Stimulated activated memory B cell treated with anti-CD40 and anti-IgM and Interleukin-4, amounts not matched to agents 10 μg/mL and 1 μg/mL and 100 μg/mL, for 72 hours (primary cell): ENCODE data around the gene RASL12.
"Not testable (repeated sequence)": the region's sequence is repeated elsewhere in the genome, so short reads cannot be mapped to it uniquely, and the experiment has no call there.

ENCODE experiments used
- ATAC-seq: fragments of 150-1000 bp; cut with Tn5 transposase; 2 replicates; pipeline ENCODE4 v1.10.0; 2021
- H3K27ac Mint-ChIP-seq: one replicate; pipeline ENCODE4 v1.8.0; 2022; ENCODE audit warnings: mild to moderate bottlenecking, mixed read lengths
- H3K27me3 Mint-ChIP-seq: one replicate; pipeline ENCODE4 v1.8.0; 2022; ENCODE audit warnings: mixed read lengths
- H3K36me3 Mint-ChIP-seq: one replicate; pipeline ENCODE4 v1.8.0; 2022; ENCODE audit warnings: mixed read lengths
- H3K4me1 Mint-ChIP-seq: one replicate; pipeline ENCODE4 v1.8.0; 2022; ENCODE audit warnings: mixed read lengths
- H3K4me3 Mint-ChIP-seq: one replicate; pipeline ENCODE4 v1.8.0; 2022; ENCODE audit warnings: mild to moderate bottlenecking, moderate library complexity, mixed read lengths
- H3K9me3 Mint-ChIP-seq: one replicate; pipeline ENCODE4 v1.8.0; 2022; ENCODE audit warnings: mixed read lengths

Gene RASL12, protein sequence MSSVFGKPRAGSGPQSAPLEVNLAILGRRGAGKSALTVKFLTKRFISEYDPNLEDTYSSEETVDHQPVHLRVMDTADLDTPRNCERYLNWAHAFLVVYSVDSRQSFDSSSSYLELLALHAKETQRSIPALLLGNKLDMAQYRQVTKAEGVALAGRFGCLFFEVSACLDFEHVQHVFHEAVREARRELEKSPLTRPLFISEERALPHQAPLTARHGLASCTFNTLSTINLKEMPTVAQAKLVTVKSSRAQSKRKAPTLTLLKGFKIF

DNA sequence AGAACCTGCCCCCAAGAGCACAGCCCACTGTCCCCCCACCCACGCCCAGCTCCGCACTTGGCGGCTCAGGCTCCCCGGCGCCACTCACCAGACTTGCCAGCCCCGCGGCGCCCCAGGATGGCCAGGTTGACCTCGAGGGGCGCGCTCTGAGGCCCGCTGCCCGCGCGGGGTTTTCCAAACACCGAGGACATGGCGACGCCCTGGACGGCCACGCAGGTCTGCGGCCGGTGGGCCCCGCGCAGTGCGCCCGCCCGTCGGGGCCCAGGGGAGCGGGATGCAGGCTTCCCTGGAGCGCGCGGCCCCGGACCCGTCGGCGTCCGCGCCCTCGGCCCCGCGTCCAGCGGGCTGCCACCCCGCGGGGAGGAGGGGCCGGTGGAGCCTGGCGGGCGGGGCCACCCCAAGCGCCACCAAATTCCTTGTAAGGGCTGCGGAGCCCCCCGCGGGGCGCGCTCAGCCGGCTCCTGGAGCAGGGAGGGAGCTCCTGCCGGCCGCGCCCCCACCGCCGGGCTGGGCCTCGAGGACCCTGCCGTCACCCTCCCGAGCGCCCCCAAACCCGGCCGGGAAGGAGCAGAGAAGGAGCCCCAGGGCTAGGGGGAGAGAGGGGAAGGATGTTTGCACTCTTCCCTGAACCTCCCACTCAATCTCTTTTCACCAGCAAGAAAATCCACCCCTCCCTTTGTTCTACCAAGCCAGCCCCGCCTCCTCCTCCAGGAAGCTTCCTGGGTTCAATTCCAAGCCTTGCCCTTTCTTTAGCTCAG lies at the start of gene RASL12:
TSS of gene RASL12 (minus strand) at position 347 of the 758 bp plus-strand sequence. CDS start at position 191, 156 bp downstream.
- Mint-ChIP-seq H3K27ac (no peak within 1 kb of the TSS), H3K4me3 (peak within 1 kb of the TSS; percentile 27), H3K27me3 (peaks cover 44% of the 10 kb centered on the region), H3K9me3 (no peaks in the 10 kb centered on the region), H3K4me1 (peaks cover 7% of the 10 kb centered on the region), H3K36me3 (no peaks in the 10 kb centered on the region)
- ATAC-seq: peak; percentile 53

DNA sequence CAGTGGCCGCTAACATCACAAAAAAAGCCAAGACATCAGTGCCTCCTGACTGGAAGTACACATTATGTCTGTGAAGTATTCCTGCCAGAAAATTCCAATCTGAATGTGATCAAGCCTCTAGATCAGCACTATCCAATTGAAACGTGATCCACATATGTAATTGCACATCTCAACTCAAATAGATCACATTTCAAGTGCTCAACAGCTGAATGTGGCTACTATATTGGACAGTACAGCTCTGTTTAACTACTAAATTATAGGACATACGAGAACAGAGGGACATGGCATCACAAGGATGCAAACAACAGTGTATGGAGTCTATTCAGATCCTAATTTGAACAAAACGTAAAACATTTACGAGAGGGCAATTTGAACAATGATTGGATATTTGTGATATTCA lies 47.8 kb upstream of the RASL12 start:
- Mint-ChIP-seq H3K4me1 (no peaks in the 10 kb centered on the region), H3K27me3 (no peaks in the 10 kb centered on the region), H3K9me3 (no peaks in the 10 kb centered on the region), H3K4me3 (no peak overlapping the region), H3K27ac (no peak overlapping the region), H3K36me3 (peaks cover 45% of the 10 kb centered on the region)
- no peak for ATAC-seq

DNA sequence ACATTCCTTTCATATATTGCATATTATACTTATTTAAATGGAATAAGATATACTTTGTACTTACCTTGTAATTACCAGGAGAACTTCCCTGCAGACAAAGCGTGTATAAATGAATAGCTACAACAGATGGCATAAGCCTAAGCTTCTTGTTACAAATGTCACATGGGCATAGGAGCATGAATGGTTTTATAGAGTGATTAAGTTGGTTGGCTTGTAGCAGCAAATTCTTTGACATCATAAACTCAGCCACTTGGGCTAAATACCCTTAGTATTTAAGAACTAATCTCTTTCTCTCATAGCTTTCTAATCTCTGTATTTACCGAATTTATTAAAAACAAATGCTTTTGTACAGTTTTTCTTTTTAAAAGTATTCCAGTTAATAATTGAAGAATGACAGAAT lies 47.3 kb upstream of the RASL12 start, which contains the start of gene UBAP1L:
TSS of gene UBAP1L (minus strand) at position 115 of the 400 bp plus-strand sequence. CDS start 8,985 bp downstream, outside the sequence.
- H3K27me3 Mint-ChIP-seq: no peaks in the 10 kb centered on the region
- H3K27ac Mint-ChIP-seq: no peak within 1 kb of the TSS
- H3K36me3 Mint-ChIP-seq: peaks cover 45% of the 10 kb centered on the region
- ATAC-seq: no peak
- no peaks in the 10 kb centered on the region for H3K4me1 Mint-ChIP-seq
- H3K9me3 Mint-ChIP-seq: no peaks in the 10 kb centered on the region
- H3K4me3 Mint-ChIP-seq: no peak within 1 kb of the TSS

DNA sequence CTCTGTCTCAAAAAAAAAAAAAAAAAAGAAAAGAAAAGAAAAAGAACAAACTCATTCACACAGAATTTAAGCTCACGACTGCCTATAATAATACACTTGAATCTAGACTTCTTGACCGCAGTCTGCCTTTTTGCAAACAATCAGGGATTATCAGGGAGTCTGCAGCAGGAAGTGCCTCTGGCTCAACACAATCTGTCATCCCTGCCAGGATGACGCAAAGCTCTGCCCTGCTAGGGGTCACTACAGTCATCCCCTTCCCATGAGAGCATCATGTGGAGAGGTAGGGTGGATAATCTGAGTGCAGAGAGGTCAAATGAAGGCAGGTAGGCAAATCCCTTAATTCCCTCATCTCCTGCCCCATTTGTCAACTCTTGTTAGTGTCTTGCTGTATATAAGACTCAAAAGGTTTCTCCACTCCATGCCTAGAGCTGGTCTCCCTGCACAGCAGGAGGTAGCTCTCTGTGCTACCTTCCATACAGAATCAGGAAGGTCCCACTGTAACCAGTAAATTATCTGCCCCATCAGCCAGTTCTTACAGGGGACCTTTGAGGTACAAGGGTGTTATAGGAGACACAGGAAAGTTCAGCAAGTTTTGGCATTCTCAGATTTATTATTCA lies 43.0 kb upstream of the RASL12 start:
- H3K36me3 Mint-ChIP-seq: peaks cover 50% of the 10 kb centered on the region
- no peak overlapping the region for H3K4me3 Mint-ChIP-seq
- H3K4me1 Mint-ChIP-seq: no peaks in the 10 kb centered on the region
- no peak for ATAC-seq
- no peaks in the 10 kb centered on the region for H3K27me3 Mint-ChIP-seq
- H3K9me3 Mint-ChIP-seq: no peaks in the 10 kb centered on the region
- no peak overlapping the region for H3K27ac Mint-ChIP-seq

DNA sequence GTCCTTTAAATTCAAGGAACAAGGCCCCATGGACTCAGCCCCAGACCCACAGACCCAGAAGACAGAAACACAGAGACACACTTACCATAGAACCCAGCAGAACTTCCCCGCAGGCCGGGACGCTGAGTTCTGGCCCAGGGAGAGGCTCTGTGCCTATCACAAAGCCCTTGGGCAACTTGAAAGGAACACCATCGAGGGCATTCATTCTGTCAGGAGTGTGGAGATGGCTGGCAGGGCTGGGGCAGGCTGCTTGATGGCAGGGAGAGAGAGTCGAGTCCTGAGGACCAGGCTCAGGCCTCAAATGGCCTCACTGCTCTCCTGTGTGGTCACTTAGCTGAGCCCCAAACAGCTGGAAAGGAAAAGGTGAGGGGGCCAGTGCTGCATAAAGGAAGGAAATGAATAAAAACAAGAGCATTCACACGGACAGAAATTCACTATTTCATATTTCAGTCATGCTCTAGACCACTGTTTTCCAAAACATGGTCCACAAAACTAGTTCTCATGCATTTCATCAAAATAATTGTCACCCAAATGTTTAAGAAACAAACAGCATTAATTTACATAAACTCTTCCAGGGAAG lies 38.3 kb upstream of the RASL12 start:
- H3K27ac Mint-ChIP-seq: no peak overlapping the region
- H3K4me3 Mint-ChIP-seq: no peak overlapping the region
- H3K9me3 Mint-ChIP-seq: no peaks in the 10 kb centered on the region
- peaks cover 5% of the 10 kb centered on the region for H3K4me1 Mint-ChIP-seq
- peaks cover 59% of the 10 kb centered on the region for H3K36me3 Mint-ChIP-seq
- ATAC-seq: no peak
- H3K27me3 Mint-ChIP-seq: no peaks in the 10 kb centered on the region

DNA sequence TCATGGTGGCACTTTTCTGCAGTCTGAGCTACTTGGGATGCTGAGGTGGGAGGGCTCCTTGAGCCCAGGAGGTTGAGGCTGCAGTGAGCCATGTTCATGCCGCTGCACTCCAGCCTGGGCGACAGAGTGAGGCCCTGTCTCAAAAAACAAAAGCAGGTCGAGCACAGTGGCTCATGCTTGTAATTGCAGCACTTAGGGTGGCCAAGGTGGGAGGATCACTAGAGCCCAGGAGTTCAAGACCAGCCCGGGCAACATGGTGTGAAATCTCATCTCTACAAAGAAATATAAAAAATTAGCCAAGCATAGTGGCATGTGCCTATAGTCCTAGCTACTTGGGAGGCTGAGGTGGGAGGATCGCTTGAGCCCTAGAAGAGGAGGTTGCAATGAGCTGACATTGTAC lies 37.2 kb upstream of the RASL12 start:
- no peak for ATAC-seq
- no peaks in the 10 kb centered on the region for H3K9me3 Mint-ChIP-seq
- H3K4me1 Mint-ChIP-seq: peaks cover 5% of the 10 kb centered on the region
- peaks cover 67% of the 10 kb centered on the region for H3K36me3 Mint-ChIP-seq
- no peak overlapping the region for H3K27ac Mint-ChIP-seq
- no peak overlapping the region for H3K4me3 Mint-ChIP-seq
- no peaks in the 10 kb centered on the region for H3K27me3 Mint-ChIP-seq

DNA sequence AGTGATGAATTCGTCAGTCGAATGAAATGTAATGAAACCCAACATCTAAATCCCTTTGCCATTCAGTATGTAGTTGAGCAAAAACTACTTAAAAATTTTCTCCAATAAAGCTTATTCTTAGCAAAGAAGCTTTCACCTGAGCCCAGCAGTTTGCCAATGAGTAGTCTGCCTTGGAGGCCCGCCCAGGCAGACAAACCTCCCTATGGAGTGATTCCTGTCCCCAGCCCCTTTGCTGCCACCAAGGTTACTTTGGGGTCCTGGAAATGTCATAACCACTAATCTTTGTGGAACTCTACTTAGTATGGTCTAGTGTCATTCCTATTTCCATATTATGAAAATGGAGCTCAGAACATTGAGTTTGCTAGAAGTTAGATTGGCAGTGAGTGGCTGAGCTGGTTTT lies 35.1 kb upstream of the RASL12 start:
- Mint-ChIP-seq H3K4me3 (no peak overlapping the region), H3K27me3 (no peaks in the 10 kb centered on the region), H3K36me3 (peaks cover 72% of the 10 kb centered on the region), H3K4me1 (peaks cover 5% of the 10 kb centered on the region), H3K27ac (no peak overlapping the region), H3K9me3 (no peaks in the 10 kb centered on the region)
- ATAC-seq: no peak

DNA sequence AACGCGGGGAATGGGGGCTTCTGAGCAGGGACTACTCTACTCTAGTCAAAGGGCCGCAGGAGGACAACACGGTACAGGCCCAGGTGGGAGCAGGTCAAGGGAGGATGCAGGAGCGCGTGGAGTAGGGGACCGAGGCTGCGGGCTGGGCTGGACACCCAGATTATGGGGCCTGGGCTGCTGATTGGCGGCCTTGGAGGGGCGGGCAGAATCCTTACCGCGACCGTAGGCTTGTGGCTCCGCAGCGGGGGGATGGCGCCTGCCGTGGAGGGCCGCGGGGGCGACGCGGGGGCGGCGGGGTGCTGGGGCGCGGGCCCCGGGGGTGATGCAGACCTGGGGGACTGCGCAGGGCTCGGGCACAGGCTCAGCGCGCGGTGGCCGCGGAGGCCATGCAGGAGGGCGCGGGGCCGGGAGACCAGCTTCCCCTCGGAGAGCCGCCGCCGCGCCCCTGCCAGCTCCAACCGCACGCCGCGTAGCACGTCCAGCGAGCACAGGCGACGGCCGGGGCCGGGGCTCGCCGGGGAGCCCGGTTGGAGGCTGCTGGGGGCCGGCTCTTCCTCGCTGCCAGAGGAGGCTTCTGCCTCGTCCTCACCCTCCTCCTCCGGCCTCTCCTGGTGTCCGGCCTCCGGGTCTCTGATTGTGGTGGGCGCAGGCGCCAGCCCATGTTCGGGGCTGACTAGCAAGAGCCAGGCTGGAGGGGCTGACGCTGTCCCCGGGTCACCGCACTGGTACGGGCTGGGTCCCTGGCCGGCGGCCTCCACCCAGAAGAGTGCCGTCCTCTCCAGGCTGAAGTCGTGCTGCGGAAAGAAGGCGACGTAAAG lies 34.3 kb upstream of the RASL12 start:
- Mint-ChIP-seq H3K9me3 (no peaks in the 10 kb centered on the region), H3K4me1 (peaks cover 5% of the 10 kb centered on the region), H3K36me3 (peaks cover 72% of the 10 kb centered on the region), H3K27ac (no peak overlapping the region), H3K4me3 (no peak overlapping the region), H3K27me3 (no peaks in the 10 kb centered on the region)
- peak; percentile 43 for ATAC-seq

DNA sequence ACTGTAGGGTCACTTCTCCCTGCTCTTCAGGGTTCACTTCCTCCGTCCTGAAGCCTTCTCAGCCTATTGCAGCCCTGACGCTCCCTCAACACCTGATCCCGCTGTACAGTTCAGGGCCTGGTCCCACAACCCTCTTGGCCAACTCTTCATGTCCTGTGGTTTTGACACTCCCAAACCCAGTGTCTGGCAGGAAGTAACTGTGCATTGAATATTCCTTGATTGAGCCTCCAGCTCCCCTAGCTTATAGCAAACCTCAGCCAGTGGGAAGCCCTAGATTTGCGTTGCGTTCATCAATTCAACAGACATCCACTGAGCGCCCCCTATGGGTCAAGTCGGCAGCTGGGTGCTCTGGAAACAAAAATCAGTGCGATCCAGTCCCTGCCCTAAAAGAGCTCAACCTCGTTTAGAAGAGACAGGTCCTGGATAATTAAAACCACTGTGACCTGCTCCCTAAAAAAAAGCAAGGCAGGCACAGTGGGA lies 33.7 kb upstream of the RASL12 start:
- Mint-ChIP-seq H3K4me1 (peaks cover 5% of the 10 kb centered on the region), H3K9me3 (no peaks in the 10 kb centered on the region), H3K4me3 (no peak overlapping the region), H3K27ac (no peak overlapping the region), H3K27me3 (no peaks in the 10 kb centered on the region), H3K36me3 (peaks cover 73% of the 10 kb centered on the region)
- no peak for ATAC-seq

DNA sequence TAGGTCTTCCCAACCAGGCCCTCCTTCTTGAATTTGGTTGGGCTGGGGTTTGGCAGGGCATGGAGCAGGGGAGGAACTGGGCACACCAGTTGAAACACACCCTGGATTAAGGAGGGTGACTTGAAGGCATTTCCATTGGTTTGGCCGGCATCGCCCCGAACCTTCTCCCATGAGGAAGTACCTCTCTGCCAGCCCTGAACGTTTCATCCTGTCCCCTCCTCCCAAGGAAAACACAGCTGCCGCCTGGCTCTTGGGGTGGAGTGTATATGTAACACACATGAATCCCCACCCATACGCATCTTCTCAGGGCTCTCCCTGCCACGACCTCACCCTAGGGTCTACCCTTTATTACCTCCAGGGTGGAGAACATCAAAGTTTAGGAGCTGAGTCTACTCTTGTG lies 32.7 kb upstream of the RASL12 start:
- Mint-ChIP-seq H3K36me3 (peaks cover 63% of the 10 kb centered on the region), H3K27ac (no peak overlapping the region), H3K27me3 (no peaks in the 10 kb centered on the region), H3K4me3 (no peak overlapping the region), H3K4me1 (peaks cover 5% of the 10 kb centered on the region), H3K9me3 (no peaks in the 10 kb centered on the region)
- no peak for ATAC-seq

DNA sequence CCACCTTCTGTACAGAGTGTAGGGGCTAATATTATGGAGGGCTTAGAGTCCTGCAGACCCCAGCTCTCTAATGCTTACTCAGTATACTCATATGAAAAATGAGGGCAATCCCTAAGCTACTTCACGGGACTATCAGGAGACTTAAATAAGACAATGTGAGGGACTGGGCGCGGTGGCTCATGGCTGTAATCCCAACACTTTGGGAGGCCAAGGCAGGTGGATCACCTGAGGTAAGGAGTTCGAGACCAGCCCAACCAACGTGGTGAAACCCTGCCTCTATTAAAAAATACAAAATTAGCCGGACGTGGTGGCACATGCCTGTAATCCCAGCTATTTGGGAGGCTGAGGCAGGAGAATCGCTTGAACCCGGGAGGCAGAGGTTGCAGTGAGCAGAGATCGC lies 32.0 kb upstream of the RASL12 start:
- not testable (repeated sequence) for ATAC-seq, H3K4me1 Mint-ChIP-seq, H3K27me3 Mint-ChIP-seq, H3K4me3 Mint-ChIP-seq, H3K27ac Mint-ChIP-seq, H3K9me3 Mint-ChIP-seq
- peaks cover 57% of the 10 kb centered on the region for H3K36me3 Mint-ChIP-seq

DNA sequence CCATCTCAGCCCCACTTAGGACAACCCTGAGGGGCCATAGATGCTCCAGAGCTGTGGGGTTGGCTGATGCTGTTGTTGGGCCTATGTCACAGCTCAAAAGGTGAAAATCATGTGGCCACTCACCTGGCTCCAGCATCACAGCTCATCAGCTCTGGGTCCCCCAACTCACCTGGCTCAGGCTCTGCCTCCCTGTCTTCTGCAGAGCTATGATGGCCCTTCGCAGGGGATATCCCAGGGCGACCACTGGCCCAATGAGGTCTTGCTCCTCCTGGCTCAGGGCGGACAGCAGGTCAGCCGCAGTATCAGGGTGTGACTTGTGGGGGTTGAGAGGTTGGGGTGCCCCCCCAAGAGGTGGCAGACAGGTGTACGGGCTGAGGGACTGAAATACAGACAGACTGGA lies 31.5 kb upstream of the RASL12 start:
- no peaks in the 10 kb centered on the region for H3K9me3 Mint-ChIP-seq
- H3K4me1 Mint-ChIP-seq: peaks cover 5% of the 10 kb centered on the region
- H3K36me3 Mint-ChIP-seq: peaks cover 56% of the 10 kb centered on the region
- no peak overlapping the region for H3K4me3 Mint-ChIP-seq
- no peak overlapping the region for H3K27ac Mint-ChIP-seq
- ATAC-seq: no peak
- H3K27me3 Mint-ChIP-seq: no peaks in the 10 kb centered on the region

DNA sequence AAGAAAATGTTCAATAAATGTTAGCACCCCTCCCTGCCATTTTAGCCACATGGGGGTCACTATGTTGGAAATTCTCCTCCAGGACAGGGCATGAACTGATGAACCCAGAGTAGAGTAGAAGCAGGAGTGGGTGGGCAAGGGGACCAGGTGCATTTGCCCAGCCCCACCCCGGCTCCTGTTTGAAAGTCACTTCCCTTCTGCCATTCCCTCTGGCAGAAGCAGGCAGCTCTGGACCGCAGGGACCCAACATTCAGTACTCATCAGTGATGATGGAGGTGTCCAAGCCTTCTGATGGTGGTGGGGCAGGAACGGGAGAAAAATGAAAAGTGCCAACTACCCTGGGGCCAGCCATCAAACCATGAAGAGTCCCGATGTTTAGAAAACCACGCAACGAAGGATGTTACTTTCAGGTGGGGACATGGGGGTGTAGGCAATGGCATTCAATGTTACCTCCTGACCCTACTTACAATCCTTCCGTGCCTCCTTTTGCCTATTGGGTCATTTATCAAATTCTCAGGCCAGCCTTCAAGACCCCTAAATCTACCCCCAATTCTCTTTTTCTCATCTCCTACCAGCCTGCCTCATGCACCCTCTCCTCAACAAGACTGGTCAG lies 30.0 kb upstream of the RASL12 start:
- H3K4me3 Mint-ChIP-seq: no peak overlapping the region
- H3K4me1 Mint-ChIP-seq: peaks cover 5% of the 10 kb centered on the region
- H3K9me3 Mint-ChIP-seq: no peaks in the 10 kb centered on the region
- ATAC-seq: no peak
- H3K27ac Mint-ChIP-seq: no peak overlapping the region
- H3K27me3 Mint-ChIP-seq: no peaks in the 10 kb centered on the region
- H3K36me3 Mint-ChIP-seq: peaks cover 43% of the 10 kb centered on the region
